Measurements from ENCODE around the gene METRN. TPM values are rescaled to one million over a fixed set of nuclear protein-coding genes. Genes with fewer than 3 reads are reported as not detected.

Gene METRN
- total RNA-seq, 2 donors from 2014 or later = 11.1 to 11.7 TPM

GRCh38 chr16:729768-730665 is 15.1 kb downstream of the METRN start:
- Mint-ChIP-seq H3K9me3 (no peaks in the 10 kb centered on the region), H3K36me3 (ENCODE audit: insufficient read depth in 2 of 2) (no peaks in the 10 kb centered on the region), H3K4me1 (ENCODE audit: low read depth) (peaks cover under 1% of the 10 kb centered on the region), H3K27me3 (ENCODE audit: low read depth) (no peaks in the 10 kb centered on the region), H3K27ac (no peak overlapping the region), H3K4me3 (peak overlapping the region in 1 of 2 donors; percentile 29)
- DNase-seq = no peak
- ATAC-seq (replicated peaks in 1 of 2) = no peak

- Mint-ChIP-seq H3K27ac (no peak overlapping the region), H3K9me3 (no peaks in the 10 kb centered on the region), H3K27me3 (ENCODE audit: low read depth) (no peaks in the 10 kb centered on the region), H3K4me3 (no peak overlapping the region), H3K36me3 (ENCODE audit: insufficient read depth in 2 of 2) (peaks cover 3 to 4% of the 10 kb centered on the region in 2 donors), H3K4me1 (ENCODE audit: low read depth) (peaks cover 9% of the 10 kb centered on the region)
- ATAC-seq (replicated peaks in 1 of 2) (no peak), DNase-seq (no peak)
Measured at GRCh38 chr16:730666-731509, 16.0 kb downstream of the METRN start.

- Mint-ChIP-seq H3K9me3 (no peaks in the 10 kb centered on the region), H3K27ac (no peak overlapping the region), H3K4me3 (no peak overlapping the region), H3K27me3 (ENCODE audit: low read depth) (no peaks in the 10 kb centered on the region), H3K36me3 (ENCODE audit: insufficient read depth in 2 of 2) (peaks cover 3 to 4% of the 10 kb centered on the region in 2 donors), H3K4me1 (ENCODE audit: low read depth) (peaks cover 23% of the 10 kb centered on the region)
- DNase-seq = no peak
- no peak for ATAC-seq (replicated peaks in 1 of 2)
Measured at GRCh38 chr16:732332-732731, 17.4 kb downstream of the METRN start.

GRCh38 chr16:732936-733335 is 18.0 kb downstream of the METRN start:
- peaks cover 4 to 6% of the 10 kb centered on the region in 2 donors for H3K36me3 Mint-ChIP-seq (ENCODE audit: insufficient read depth in 2 of 2)
- ATAC-seq (replicated peaks in 1 of 2) (no peak), DNase-seq (no peak)
- H3K27me3 Mint-ChIP-seq (ENCODE audit: low read depth) = no peaks in the 10 kb centered on the region
- H3K4me3 Mint-ChIP-seq = no peak overlapping the region
- H3K9me3 Mint-ChIP-seq = no peaks in the 10 kb centered on the region
- peaks cover 29% of the 10 kb centered on the region for H3K4me1 Mint-ChIP-seq (ENCODE audit: low read depth)
- no peak overlapping the region for H3K27ac Mint-ChIP-seq

GRCh38 chr16:733382-734207 is 18.7 kb downstream of the METRN start:
- Mint-ChIP-seq H3K9me3 (no peaks in the 10 kb centered on the region), H3K36me3 (ENCODE audit: insufficient read depth in 2 of 2) (peaks cover 4 to 6% of the 10 kb centered on the region in 2 donors), H3K4me3 (no peak overlapping the region), H3K4me1 (ENCODE audit: low read depth) (peaks cover 32% of the 10 kb centered on the region), H3K27ac (no peak overlapping the region), H3K27me3 (ENCODE audit: low read depth) (no peaks in the 10 kb centered on the region)
- ATAC-seq (replicated peaks in 1 of 2) (no peak), DNase-seq (peak in 1 of 2 donors; percentile 58)

GRCh38 chr16:734208-734980 is 19.5 kb downstream of the METRN start:
- ATAC-seq (replicated peaks in 1 of 2) (no peak), DNase-seq (no peak)
- H3K27me3 Mint-ChIP-seq (ENCODE audit: low read depth) = no peaks in the 10 kb centered on the region
- peaks cover 40% of the 10 kb centered on the region for H3K4me1 Mint-ChIP-seq (ENCODE audit: low read depth)
- no peak overlapping the region for H3K27ac Mint-ChIP-seq
- peaks cover 4 to 6% of the 10 kb centered on the region in 2 donors for H3K36me3 Mint-ChIP-seq (ENCODE audit: insufficient read depth in 2 of 2)
- H3K4me3 Mint-ChIP-seq = no peak overlapping the region
- no peaks in the 10 kb centered on the region for H3K9me3 Mint-ChIP-seq

- peaks cover 4 to 6% of the 10 kb centered on the region in 2 donors for H3K36me3 Mint-ChIP-seq (ENCODE audit: insufficient read depth in 2 of 2)
- no peaks in the 10 kb centered on the region for H3K9me3 Mint-ChIP-seq
- H3K4me3 Mint-ChIP-seq = peak overlapping the region; percentile 1 to 65
- no peaks in the 10 kb centered on the region for H3K27me3 Mint-ChIP-seq (ENCODE audit: low read depth)
- ATAC-seq (replicated peaks in 1 of 2) = no peak
- no peak for DNase-seq
- no peak overlapping the region for H3K27ac Mint-ChIP-seq
- H3K4me1 Mint-ChIP-seq (ENCODE audit: low read depth) = peaks cover 48% of the 10 kb centered on the region
Measured at GRCh38 chr16:734981-735881, 20.3 kb downstream of the METRN start.

- peak; percentile 87 to 89 for ATAC-seq (replicated peaks in 1 of 2)
- Mint-ChIP-seq H3K4me3 (peak overlapping the region; percentile 65 to 80), H3K4me1 (ENCODE audit: low read depth) (peaks cover 48% of the 10 kb centered on the region), H3K9me3 (no peaks in the 10 kb centered on the region), H3K27me3 (ENCODE audit: low read depth) (no peaks in the 10 kb centered on the region), H3K27ac (peak overlapping the region; percentile 51), H3K36me3 (ENCODE audit: insufficient read depth in 2 of 2) (peaks cover 4 to 6% of the 10 kb centered on the region in 2 donors)
- peak; percentile 76 to 86 for DNase-seq
Measured at GRCh38 chr16:735982-736453, 21.1 kb downstream of the METRN start.

- Mint-ChIP-seq H3K4me1 (ENCODE audit: low read depth) (peaks cover 48% of the 10 kb centered on the region), H3K36me3 (ENCODE audit: insufficient read depth in 2 of 2) (peaks cover 4 to 6% of the 10 kb centered on the region in 2 donors), H3K27ac (no peak overlapping the region), H3K27me3 (ENCODE audit: low read depth) (no peaks in the 10 kb centered on the region), H3K4me3 (peak overlapping the region in 1 of 2 donors; percentile 65), H3K9me3 (no peaks in the 10 kb centered on the region)
- no peak for DNase-seq
- ATAC-seq (replicated peaks in 1 of 2) = no peak
Measured at GRCh38 chr16:736936-737481, 22.1 kb downstream of the METRN start.

- Mint-ChIP-seq H3K27ac (peak overlapping the region; percentile 79), H3K36me3 (ENCODE audit: insufficient read depth in 2 of 2) (peaks cover 4 to 6% of the 10 kb centered on the region in 2 donors), H3K27me3 (ENCODE audit: low read depth) (no peaks in the 10 kb centered on the region), H3K9me3 (no peaks in the 10 kb centered on the region), H3K4me3 (peak overlapping the region; percentile 87 to 88), H3K4me1 (ENCODE audit: low read depth) (peaks cover 48% of the 10 kb centered on the region)
- DNase-seq (no peak), ATAC-seq (replicated peaks in 1 of 2) (no peak)
Measured at GRCh38 chr16:739560-740458, 24.9 kb downstream of the METRN start.
